Measurements from ENCODE around the gene SH2D4B.

The SH2D4B gene

DNA sequence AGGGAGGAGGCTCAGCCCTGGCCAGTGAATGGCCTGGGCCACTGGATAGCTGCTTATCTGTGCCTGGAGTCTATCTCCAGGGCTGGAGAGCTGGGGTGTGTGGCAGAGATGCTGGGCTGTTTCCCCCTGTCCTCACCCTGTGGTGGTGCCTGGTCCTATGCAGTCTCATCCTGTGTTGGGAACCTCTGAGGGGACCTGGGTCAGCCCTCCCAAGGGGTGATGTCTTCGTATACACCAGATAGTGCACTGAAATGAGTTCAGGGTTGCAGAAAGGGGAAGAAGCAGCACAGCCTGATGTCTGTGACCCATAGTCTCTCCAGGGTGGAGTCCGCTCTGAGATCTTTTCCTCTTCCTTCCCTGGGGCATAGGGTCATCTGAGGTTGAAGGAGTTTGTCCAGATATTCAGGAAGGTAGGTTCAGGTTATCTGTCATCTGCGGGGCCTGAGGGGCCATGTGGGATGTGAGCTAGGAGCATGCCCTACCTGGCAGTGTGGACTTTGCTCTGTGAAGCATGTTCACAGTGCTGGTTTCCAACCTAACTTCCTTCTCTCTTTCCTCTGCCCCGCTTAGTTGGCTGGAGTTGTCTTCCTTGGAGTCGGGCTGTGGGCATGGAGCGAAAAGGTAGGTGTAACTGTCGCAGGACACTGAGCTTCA lies 33.4 kb upstream of the SH2D4B start:
- DNase-seq (ENCODE audit: low spot score) = peak; percentile 74

DNA sequence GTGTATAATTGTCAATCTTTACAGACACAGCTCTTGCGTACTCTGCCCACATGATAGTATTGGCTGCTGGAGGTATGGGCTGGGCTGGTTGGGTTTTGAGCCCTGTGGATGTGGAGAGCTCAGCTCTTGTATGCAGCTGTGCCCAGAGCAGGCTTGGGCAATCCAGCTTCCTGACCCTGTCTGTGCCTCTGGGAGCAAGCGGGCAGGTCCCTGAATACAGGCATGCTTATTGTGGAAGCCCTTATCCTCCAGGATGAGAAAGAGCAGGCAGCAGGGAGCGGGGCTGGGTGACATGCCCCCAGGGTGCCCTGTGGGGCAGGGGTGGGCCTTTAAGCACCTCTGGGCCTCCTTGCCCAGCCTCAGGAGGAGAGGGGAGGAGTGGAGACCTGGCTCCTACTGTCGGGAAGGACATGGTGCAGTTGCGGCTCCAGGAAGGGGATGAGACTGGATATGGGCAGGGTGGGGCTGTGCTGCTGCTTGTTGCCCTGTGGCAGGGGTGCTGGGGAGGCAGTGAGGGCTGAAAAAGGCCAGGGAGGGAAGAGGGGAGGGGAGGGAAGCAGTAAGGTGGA lies 32.7 kb upstream of the SH2D4B start:
- DNase-seq (ENCODE audit: low spot score) = no peak

DNA sequence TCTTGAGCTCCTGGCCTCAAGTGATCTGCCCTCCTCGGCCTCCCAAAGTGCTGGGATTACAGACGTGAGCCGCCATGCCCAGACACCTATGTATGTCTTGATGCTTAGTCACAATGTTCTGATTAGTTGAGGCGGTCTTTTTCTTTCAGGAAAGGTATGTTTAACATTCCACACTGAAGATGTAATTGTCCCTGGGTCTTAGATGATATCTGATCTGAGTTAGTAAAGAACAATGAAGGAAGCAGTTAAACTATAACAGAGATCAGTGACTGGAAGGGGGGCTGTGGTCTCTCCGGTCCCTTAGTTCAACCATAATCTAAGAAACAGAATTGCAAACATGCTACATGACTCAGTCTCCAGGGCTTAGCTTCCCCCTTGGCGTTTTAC lies 31.5 kb upstream of the SH2D4B start:
- no peak for DNase-seq (ENCODE audit: low spot score)

GRCh38 chr10:80506836-80507487 lies 30.7 kb upstream of the SH2D4B start:
- no peak for DNase-seq (ENCODE audit: low spot score)

DNA sequence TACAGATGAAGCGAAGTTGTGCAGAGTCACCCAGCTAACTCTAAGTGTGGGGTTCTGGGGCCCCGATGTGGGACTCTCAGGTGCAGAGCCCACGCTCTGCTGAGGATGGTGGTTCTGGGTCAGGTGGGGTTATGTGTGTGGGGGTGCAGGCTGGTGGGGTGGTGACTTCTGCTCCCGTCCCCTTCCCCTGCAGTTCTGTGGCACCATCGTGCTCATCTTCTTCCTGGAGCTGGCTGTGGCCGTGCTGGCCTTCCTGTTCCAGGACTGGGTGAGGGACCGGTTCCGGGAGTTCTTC lies 28.6 kb upstream of the SH2D4B start:
- no peak for DNase-seq (ENCODE audit: low spot score)

DNA sequence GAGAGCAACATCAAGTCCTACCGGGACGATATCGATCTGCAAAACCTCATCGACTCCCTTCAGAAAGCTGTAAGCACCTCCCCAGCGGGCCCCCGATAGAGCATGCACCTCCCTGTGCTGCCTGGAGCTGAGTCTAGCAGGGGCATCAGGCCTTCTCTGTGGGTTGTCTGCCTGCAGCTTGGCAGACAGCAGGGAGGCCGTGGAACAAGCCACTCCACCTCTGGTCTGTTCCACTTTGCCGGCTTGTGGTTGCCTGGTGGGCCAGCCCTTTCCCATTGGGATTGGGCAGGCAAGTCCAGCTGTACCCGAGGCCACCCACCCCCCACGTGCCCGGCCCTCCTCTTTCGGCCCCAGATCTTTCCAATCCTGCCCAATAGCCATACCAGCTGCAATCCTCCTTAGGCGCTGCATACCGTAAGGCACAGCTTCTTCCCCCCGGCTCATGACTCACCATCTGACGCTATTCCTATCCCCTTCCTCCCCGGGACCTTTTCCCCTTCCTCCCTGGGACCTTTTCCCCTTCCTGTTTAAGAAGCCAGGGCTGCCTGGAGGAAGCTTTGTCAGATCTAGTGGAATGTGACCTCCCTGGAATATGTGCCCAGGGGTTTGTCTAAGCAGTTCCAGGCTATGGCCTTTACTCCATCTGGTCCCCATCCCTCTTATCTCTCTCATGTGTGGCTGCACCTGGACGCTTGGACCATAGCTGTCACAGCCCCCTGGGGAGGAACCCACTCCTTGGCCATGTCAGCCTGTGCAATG lies 28.1 kb upstream of the SH2D4B start:
- DNase-seq (ENCODE audit: low spot score) = no peak

DNA sequence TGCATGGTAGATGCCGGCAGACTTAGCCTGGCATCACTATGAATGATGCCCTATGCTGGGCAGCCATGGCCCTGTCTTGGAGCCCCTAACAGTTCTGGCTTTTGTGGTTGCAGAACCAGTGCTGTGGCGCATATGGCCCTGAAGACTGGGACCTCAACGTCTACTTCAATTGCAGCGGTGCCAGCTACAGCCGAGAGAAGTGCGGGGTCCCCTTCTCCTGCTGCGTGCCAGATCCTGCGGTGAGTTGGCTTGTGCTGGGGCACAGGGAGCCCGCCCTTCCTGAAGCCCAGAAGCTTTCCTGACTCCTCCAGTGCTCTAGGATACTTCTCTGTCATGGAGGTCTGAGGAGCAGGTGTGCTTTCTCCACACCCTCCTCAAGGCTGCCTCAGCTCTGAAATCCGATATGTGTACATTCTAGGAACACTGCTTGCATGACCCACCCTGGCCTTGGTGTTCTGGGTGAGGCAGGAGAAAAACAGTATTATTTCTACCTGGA lies 25.6 kb upstream of the SH2D4B start:
- DNase-seq (ENCODE audit: low spot score) = no peak

DNA sequence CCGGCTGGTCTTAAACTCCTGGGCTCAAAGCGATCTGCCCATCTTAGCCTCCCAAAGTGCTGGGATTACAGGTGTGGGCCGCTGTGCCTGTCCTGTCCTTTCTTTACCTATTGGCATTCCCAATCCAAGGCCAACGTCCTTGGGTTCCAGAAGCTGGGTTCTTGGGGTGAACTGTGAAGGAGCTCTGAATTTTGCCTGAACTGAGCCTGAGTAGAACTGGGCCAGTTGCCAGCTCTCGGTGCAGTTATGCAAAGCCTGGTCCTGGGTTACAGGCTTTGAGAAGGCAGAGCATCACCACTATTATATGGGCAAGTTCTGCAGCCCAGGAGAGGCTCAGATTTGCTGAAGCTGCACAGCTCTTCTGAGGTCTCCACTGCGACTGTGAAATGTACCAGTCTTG lies 24.6 kb upstream of the SH2D4B start:
- no peak for DNase-seq (ENCODE audit: low spot score)

DNA sequence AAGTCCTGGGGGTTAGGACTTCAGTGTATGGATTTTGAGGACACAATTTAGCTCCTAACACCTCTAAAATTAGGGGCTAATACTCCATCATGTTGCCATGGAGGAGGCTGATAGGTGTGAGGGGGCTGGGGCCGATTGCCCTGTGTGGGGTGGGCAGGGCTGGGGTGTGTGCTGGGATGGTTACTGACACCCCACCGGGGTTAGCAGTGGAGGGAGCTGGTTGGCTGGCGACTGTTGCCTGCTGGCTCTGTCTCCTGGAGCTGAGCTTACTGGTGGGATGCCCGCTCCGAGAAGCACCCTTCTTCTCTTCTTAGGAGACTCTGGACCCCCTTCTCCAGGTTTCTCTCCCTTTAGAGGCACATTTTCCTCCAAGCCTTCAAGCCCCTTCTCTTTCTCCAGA lies 22.2 kb upstream of the SH2D4B start:
- no peak for DNase-seq (ENCODE audit: low spot score)

DNA sequence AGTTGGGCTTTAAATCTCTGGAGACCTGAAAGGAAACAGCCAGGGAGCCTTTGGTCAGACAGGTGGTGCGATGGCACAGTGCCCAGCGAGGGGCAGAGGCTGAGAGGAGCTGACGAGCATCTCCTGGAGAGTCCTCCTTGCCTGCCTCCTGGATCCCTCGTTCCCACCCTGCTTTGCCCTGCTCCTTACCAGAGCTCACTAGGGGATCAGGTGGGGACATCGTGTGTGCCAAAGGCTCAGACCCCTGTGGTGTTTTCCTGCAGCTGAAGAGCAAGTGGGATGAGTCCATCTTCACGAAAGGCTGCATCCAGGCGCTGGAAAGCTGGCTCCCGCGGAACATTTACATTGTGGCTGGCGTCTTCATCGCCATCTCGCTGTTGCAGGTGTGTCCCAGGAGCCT lies 21.8 kb upstream of the SH2D4B start:
- DNase-seq (ENCODE audit: low spot score) = no peak

DNA sequence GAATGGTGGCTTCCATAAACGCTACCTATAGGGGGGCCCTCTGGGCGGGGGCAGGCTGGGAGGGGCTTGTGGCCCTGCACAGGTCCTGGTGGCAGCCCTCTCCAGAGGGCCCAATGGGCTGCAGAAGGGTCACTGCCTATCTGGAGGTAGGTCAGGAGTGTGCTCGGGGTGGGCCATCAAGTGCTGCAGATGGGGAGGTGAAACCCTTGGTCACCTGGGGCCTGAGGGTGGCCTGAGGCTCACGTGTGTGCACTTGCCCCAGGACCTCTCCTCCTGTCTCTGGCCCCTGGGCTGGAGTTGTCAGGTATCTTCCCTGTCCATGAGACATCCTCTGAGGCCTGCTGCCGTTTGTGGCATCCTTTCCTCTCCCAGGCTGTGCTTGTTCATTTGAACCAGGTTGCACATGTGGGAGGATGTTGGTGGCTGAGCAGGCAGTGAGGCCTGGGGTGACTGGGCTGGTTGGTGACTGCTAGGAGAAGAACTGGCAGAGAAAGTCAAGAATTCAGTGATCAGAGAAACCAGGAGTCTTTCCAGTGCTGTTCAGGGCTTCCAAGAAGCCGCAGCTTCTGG lies 21.1 kb upstream of the SH2D4B start:
- no peak for DNase-seq (ENCODE audit: low spot score)

- DNase-seq (ENCODE audit: low spot score) = no peak
These were observed 20.1 kb upstream of the SH2D4B start for GRCh38 chr10:80517416-80518142.

DNA sequence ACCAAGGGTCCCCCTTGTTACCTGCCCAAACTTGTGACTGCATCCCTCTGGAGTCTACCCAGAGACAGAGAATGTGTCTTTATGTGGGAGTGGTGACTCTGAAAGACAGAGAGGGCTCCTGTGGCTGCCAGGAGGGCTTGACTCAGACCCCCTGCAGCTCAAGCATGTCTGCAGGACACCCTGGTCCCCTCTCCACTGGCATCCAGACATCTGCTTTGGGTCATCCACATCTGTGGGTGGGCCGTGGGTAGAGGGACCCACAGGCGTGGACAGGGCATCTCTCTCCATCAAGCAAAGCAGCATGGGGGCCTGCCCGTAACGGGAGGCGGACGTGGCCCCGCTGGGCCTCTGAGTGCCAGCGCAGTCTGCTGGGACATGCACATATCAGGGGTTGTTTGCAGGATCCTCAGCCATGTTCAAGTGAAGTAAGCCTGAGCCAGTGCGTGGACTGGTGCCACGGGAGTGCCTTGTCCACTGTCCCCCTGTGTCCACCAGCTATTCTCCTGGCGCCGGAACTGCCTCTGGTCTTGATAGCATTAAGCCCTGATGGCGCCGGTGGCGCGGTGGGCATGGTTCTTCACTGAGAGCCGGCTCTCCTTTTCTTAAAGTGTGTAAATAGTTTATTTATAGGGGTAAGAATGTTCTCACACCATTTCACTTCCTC lies 19.4 kb upstream of the SH2D4B start:
- DNase-seq (ENCODE audit: low spot score) = no peak

- no peak for DNase-seq (ENCODE audit: low spot score)
These were observed 18.8 kb upstream of the SH2D4B start for GRCh38 chr10:80518807-80519360.

DNA sequence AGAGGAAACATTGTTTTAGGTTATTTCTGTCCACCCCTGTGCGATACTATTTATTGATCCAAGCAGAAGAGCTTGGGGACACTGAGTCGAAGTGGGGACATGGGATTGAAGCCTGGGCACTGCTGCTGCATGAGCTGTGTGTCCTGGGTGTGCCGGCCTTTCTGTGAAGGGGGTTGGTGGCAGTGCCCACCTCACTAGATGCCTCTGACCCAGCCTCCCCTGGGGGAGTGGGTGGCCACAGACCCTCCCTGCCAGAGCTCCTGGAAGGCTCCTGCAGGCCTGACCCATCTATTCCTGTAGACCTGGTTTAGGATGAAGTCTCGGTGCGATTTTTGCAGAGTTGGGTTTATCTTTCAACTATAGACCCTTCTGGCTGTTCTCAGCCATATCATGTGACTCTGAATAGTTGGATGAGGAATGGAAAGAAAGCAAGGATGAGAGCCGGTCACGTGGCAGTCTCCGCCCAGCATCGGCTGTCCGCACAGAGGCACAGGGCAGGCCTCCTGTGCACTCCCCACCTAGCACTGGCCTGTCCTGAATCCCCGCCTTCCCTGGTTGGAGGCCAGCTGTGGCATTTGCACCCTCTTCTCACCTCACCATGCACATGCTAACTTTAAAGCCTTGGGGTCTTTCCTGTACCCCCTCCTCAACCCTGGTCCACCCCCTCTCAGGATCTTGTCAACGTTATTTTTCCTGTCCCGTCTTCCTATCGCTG lies 17.6 kb upstream of the SH2D4B start:
- no peak for DNase-seq (ENCODE audit: low spot score)

DNA sequence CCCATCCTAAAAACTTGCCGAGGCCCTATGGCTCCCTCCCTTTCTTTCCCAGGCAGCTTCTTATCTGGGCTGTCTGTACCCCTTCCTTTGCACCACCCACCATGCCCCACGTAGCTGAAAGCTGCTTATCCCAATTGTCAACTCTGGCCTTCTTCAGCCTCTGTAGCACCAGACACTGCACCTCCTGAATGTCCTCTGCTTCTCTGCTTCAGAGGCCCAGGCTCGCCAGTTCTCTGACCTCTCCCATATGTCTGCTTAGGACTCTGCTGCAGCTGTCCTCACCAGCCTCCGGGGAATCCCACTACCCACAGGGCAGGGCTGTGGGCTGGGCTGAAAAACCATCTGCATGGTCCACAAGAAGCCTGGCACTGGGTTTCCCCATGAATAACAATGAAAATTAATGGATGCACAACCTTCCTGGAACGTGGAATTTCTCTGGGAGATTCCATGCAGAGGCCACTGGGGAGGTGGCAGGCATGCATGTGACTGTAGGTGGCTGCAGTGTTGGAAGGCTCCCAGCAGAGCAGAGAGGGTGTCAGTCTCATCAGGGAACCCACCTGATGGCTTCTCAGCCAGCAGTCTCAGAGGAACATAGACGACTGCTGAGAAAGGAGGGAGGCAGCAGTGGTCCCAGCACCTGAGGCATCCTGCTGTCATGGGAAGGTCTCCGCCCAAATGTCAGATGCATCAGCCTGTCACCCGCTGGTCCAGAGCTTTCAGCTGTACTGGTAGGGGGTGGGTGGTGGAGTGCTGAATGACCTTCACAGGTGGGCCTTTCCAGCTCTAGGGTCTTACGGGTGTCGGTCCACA lies 16.8 kb upstream of the SH2D4B start:
- DNase-seq (ENCODE audit: low spot score) = no peak

- no peak for DNase-seq (ENCODE audit: low spot score)
These were observed 14.8 kb upstream of the SH2D4B start for GRCh38 chr10:80522756-80523363.

GRCh38 chr10:80523773-80524172 lies 13.9 kb upstream of the SH2D4B start:
- DNase-seq (ENCODE audit: low spot score) = no peak

DNA sequence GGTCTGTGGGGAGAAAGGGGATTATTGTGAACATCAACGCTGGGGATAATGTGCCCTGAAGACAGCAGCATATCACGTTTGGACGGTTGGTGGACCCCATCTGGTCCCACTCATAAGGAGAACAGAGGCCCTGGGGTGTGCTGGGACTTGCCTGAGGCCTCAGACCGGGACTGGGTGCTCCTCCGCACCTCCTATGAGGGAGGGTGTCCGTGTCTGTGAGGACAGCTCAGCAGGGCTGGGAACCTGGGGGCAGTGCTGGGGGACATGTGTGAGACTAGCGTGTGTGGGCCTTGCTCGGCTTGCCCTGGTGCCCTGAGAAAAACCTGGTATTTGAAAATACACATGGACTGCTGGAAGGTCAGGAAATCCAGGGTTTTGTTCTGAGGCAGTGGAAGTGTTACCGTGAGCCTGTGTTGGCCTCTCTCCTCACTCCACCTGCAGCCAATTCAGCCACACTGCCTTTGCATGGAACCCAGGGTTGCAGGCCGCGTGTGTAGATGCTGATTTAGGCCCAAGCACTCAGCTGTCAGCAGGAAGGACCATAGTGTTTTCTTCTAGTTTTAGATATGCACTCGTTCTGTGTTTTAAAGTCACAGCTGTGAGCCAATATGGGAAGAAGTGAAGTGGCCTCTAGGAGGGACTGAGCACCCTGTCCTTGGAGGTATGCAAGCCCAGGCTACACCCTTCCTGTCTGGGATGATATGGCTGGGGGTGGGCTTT lies 13.4 kb upstream of the SH2D4B start:
- DNase-seq (ENCODE audit: low spot score) = no peak

All from ecto neural progenitor cell (in vitro differentiated cells).